Heart left ventricle (tissue), 13 donors: ENCODE data around the gene CSRP1.

Source experiments
- POLR2A ChIP-seq, 2 donors: fragments of 450-650 bp; IDR thresholded peaks; one replicate each; pipeline ENCODE4 v1.6.1; 2017; ENCODE audit warnings: antibody characterized with exemption in 2 of 2, mild to moderate bottlenecking in 2 of 2, moderate library complexity in 2 of 2
- TF ChIP-seq, protein P1 (sequence below), 12 donors: fragments of 200-600 bp; sonication (generic) in 4 of 12; IDR thresholded peaks; one replicate each; pipeline versions ENCODE4 v1.5.0 to v1.8.0; 2018 to 2022; ENCODE audit warnings: antibody characterized with exemption in 12 of 12, mild to moderate bottlenecking in 5 of 12
- donor health status: ischemic (EF 13 %, LVEDD 7.1; RV severe dilation, severe dysfunction).
- donor health status: DM: no; HTN: yes; CAD: no.
- donor health status: DM: no; HTN: no; CAD: no.
- donor health status: ischemic (EF 25% LVEDD 6.9; RV normal size, moderate dysfunction).
- donor health status: ischemic (EF 25% LVEDD 5.7; RV mildly dilated, moderate dysfunction).
- donor health status: ischemic (EF 35%, LVEDD 5.7; RV mildly dilated, moderate dysfunction).
- donor health status: nonischemic (EF 11% LVEDD 7.7; RV severe dilation, severe dysfunction).
- donor health status: DM: yes; HTN: yes; CAD: no.
- donor health status: PGD.
- donor health status: ischemic (EF 29% LVEDD 5.4; RV normal size, mild dysfunction).
- donor health status: nonischemic (EF 23%, LVEDD 6.1; RV moderate dilation, normal function).

DNA sequence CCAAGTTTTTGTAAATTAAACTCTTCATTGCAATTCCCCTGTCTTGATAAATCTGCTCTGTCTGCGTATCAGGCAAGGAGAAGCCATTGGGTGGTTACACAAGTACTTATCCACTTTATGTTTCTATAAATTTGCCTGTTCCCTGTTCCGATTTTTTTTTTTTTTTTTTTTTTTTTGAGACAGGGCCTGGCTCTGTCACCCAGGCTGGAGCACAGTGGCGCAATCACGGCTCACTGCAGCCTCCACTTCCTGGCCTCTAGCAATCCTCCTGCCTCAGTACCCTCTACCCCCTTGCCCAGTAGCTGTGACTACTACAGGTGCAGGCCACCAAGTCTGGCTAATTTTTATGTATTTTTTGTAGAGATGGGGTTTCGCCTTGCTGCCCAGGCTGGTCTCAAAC, 11.1 kb upstream of the CSRP1 start:
- TF ChIP-seq, protein P1, sequence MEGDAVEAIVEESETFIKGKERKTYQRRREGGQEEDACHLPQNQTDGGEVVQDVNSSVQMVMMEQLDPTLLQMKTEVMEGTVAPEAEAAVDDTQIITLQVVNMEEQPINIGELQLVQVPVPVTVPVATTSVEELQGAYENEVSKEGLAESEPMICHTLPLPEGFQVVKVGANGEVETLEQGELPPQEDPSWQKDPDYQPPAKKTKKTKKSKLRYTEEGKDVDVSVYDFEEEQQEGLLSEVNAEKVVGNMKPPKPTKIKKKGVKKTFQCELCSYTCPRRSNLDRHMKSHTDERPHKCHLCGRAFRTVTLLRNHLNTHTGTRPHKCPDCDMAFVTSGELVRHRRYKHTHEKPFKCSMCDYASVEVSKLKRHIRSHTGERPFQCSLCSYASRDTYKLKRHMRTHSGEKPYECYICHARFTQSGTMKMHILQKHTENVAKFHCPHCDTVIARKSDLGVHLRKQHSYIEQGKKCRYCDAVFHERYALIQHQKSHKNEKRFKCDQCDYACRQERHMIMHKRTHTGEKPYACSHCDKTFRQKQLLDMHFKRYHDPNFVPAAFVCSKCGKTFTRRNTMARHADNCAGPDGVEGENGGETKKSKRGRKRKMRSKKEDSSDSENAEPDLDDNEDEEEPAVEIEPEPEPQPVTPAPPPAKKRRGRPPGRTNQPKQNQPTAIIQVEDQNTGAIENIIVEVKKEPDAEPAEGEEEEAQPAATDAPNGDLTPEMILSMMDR (IDR thresholded peaks at IDR 0.05) = no peak
- no peak for TF ChIP-seq POLR2A (IDR thresholded peaks at IDR 0.05)
